Panc1 (cell line): ENCODE data around the gene SMIM10L1.

ENCODE experiments used
- CTCF ChIP-seq: fragments of 450-650 bp; IDR thresholded peaks from 2 replicates; pipeline ENCODE4 v1.5.1; 2017; ENCODE audit warnings: mild to moderate bottlenecking
- POLR2AphosphoS5 ChIP-seq: IDR thresholded peaks from 2 replicates; pipeline ENCODE4 v1.6.1; 2012; ENCODE audit warnings: mild to moderate bottlenecking, low read depth, low read length, moderate library complexity
- REST ChIP-seq, 2 experiments: IDR thresholded peaks; 2 replicates each; pipeline ENCODE4 v1.6.1; 2011 to 2012; ENCODE audit warnings: low read depth in 2 of 2, control low read depth in 1 of 2, low read length in 1 of 2, mild to moderate bottlenecking in 1 of 2, moderate library complexity in 1 of 2; ENCODE audit not compliant: insufficient read depth in 1 of 2
- SIN3A ChIP-seq: IDR thresholded peaks from 2 replicates; pipeline ENCODE4 v1.6.1; 2012; ENCODE audit warnings: low read depth, mild to moderate bottlenecking, low read length, moderate library complexity, borderline replicate concordance; ENCODE audit not compliant: insufficient read depth
- TCF7L2 ChIP-seq: IDR thresholded peaks from 2 replicates; pipeline ENCODE4 v1.6.1; 2011; ENCODE audit warnings: mild to moderate bottlenecking, low read depth, low read length, inconsistent platforms

- TF ChIP-seq REST (IDR thresholded peaks at IDR 0.05; ENCODE audit: insufficient read depth in 1 of 2, low read depth in 2 of 2, low read length in 1 of 2) (no peak), CTCF (no peak), POLR2AphosphoS5 (no peak), SIN3A (no peak), TCF7L2 (no peak)
These were observed 23.6 kb upstream of the SMIM10L1 start for GRCh38 chr12:11147420-11147819.
